SU-DHL-6 (cell line): ENCODE data around the gene HOXB7.

Experiments
- H2AFZ ChIP-seq: fragments of 200-600 bp; sonication (generic); 2 replicates; pipeline ENCODE4 v1.6.1; 2014; ENCODE audit warnings: low read depth, mild to moderate bottlenecking, moderate library complexity, mixed read lengths, antibody characterized with exemption, low read length; ENCODE audit not compliant: severe bottlenecking
- H3F3A ChIP-seq: fragments of 200-600 bp; shearing (Covaris generic); 2 replicates; pipeline ENCODE4 v1.6.0; 2016; ENCODE audit warnings: antibody characterized with exemption, mild to moderate bottlenecking; ENCODE audit not compliant: insufficient read depth
- H3K27ac ChIP-seq: fragments of 200-600 bp; sonication (generic); 2 replicates; pipeline ENCODE4 v1.5.1; 2016; ENCODE audit warnings: low read depth, mild to moderate bottlenecking, low read length, moderate library complexity, mixed read lengths
- H3K27me3 ChIP-seq: fragments of 200-600 bp; sonication (generic), shearing (Covaris generic); 2 replicates; pipeline ENCODE4 v1.6.0; 2014; ENCODE audit warnings: mild to moderate bottlenecking, low read length
- H3K36me3 ChIP-seq: fragments of 200-600 bp; sonication (generic); 2 replicates; pipeline ENCODE4 v1.6.1; 2014; ENCODE audit warnings: mild to moderate bottlenecking, low read length, mixed read lengths
- H3K4me2 ChIP-seq: fragments of 300-600, 200-600 bp; shearing (Covaris generic), sonication (generic); 2 replicates; pipeline ENCODE4 v1.6.0; 2014; ENCODE audit warnings: low read length, low read depth, mild to moderate bottlenecking; ENCODE audit not compliant: poor library complexity, severe bottlenecking
- H3K4me3 ChIP-seq: fragments of 200-600 bp; sonication (generic); 2 replicates; pipeline ENCODE4 v1.5.1; 2014; ENCODE audit warnings: antibody characterized with exemption, low read length, mild to moderate bottlenecking, mixed read lengths; ENCODE audit not compliant: insufficient read depth, poor library complexity, severe bottlenecking
- H3K79me2 ChIP-seq: fragments of 200-600 bp; sonication (generic); 2 replicates; pipeline ENCODE4 v1.6.1; 2014; ENCODE audit warnings: mild to moderate bottlenecking, low read length, moderate library complexity; ENCODE audit not compliant: insufficient read depth
- H3K9ac ChIP-seq: fragments of 200-600 bp; sonication (generic); 2 replicates; pipeline ENCODE4 v1.7.0; 2014; ENCODE audit warnings: mild to moderate bottlenecking, low read length
- H3K9me2 ChIP-seq: fragments of 200-600 bp; sonication (generic); replicated peaks from 2 replicates; pipeline ENCODE4 v1.6.1; 2014; ENCODE audit warnings: low read length; ENCODE audit not compliant: insufficient read depth
- H3K9me3 ChIP-seq: fragments of 200-600 bp; sonication (generic); 2 replicates; pipeline ENCODE4 v1.6.1; 2014; ENCODE audit warnings: low read length, mixed read lengths; ENCODE audit not compliant: insufficient read depth
- H4K20me1 ChIP-seq: fragments of 200-600 bp; sonication (generic); 2 replicates; pipeline ENCODE4 v1.6.1; 2014; ENCODE audit warnings: low read depth, mild to moderate bottlenecking, antibody characterized with exemption, low read length, moderate library complexity, mixed read lengths
- EZH2phosphoT487 ChIP-seq: fragments of 200-600 bp; sonication (generic), shearing (Covaris generic); conservative IDR thresholded peaks from 2 replicates; pipeline ENCODE4 v1.6.1; 2018; ENCODE audit warnings: mild to moderate bottlenecking, antibody characterized with exemption, low read length, moderate library complexity, mixed read lengths
- TF ChIP-seq, protein P1 (sequence below): fragments of 200-600 bp; sonication (generic); IDR thresholded peaks from one replicate; pipeline ENCODE4 v1.5.1; 2017; ENCODE audit warnings: antibody characterized with exemption, mild to moderate bottlenecking, low read length, moderate library complexity; ENCODE audit not compliant: insufficient read depth, poor library complexity, severe bottlenecking

The HOXB7 gene

DNA sequence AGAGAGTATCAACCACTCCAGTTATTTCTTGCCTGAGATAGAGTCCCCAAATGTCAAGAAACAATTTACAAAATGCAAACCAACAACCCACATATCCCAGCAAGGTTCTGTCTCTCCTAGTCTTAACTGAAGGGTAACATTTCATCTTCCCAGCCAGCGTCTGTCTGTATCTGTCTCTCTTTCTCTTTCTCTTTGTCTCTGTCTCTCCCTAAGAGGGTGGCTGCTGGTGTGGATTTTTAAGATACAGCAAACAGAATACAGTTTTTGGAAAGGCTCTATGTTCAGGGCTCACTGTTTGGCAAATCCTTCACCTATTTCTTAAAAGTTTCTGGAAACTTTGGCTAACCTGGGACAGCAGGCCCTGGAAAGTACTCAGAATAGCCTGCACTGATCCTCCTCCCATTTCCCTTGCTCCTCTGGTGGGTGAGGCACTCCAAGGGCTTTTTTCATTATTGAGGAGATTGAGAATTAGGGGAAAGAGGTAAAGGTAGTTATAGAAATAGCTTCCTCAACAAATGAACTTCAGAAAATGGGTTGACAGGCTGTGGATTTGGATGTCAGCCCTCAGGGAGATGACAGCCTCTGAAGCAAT, 38.9 kb downstream of the HOXB7 start:
- H3K9me2 ChIP-seq = no peaks in the 10 kb centered on the region
- no peaks in the 10 kb centered on the region for H4K20me1 ChIP-seq
- no peaks in the 10 kb centered on the region for H3F3A ChIP-seq
- no peak overlapping the region for H2AFZ ChIP-seq
- no peaks in the 10 kb centered on the region for H3K79me2 ChIP-seq
- no peaks in the 10 kb centered on the region for H3K27me3 ChIP-seq
- no peak for TF ChIP-seq EZH2phosphoT487
- TF ChIP-seq, protein P1, sequence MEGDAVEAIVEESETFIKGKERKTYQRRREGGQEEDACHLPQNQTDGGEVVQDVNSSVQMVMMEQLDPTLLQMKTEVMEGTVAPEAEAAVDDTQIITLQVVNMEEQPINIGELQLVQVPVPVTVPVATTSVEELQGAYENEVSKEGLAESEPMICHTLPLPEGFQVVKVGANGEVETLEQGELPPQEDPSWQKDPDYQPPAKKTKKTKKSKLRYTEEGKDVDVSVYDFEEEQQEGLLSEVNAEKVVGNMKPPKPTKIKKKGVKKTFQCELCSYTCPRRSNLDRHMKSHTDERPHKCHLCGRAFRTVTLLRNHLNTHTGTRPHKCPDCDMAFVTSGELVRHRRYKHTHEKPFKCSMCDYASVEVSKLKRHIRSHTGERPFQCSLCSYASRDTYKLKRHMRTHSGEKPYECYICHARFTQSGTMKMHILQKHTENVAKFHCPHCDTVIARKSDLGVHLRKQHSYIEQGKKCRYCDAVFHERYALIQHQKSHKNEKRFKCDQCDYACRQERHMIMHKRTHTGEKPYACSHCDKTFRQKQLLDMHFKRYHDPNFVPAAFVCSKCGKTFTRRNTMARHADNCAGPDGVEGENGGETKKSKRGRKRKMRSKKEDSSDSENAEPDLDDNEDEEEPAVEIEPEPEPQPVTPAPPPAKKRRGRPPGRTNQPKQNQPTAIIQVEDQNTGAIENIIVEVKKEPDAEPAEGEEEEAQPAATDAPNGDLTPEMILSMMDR = no peak
- no peak overlapping the region for H3K27ac ChIP-seq
- no peaks in the 10 kb centered on the region for H3K36me3 ChIP-seq
- no peaks in the 10 kb centered on the region for H3K9me3 ChIP-seq
- H3K4me3 ChIP-seq = no peak overlapping the region
- H3K4me2 ChIP-seq = no peak overlapping the region
- no peak overlapping the region for H3K9ac ChIP-seq

DNA sequence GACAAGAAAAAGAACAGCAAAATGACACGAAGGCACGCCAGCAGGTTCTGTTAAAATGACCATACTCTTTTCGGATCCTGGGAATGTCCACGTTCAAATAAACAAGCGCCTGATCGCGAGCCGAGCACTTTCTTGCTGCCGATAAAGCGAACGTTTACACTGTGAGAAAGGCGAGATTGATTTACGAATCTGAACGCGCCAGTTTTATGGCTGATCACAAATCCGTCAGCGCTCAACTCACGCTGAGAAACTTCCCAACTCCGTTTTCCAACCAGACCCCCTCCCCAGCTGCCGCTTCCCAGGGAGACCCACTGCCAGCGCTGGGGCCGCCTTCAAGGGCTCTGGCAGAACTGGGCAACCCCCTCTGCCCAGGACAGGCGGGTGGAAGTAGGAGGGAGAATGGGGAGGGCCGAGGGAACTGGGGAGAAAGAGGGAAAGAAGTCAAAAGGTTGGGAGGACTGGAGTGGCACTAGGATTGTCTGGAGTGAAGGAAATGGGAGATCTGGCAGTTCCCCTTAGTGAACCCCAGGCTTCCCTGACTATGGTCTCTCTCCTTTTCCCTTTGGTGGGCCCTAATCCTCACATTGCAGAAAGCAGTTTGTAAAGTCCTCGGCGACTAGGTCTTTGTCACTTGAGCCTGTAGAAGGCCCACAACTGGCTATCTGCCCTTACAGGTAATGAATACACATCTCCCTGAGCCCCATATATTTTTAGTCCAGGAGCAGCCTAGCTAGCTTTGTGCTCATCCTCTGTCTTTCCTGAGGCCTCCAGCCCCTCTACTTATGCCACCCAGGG, 39.6 kb downstream of the HOXB7 start:
- H3K27me3 ChIP-seq = no peaks in the 10 kb centered on the region
- H3K4me2 ChIP-seq = no peak overlapping the region
- no peaks in the 10 kb centered on the region for H4K20me1 ChIP-seq
- no peak overlapping the region for H3K4me3 ChIP-seq
- no peak for TF ChIP-seq EZH2phosphoT487
- TF ChIP-seq, protein P1 = no peak
- no peaks in the 10 kb centered on the region for H3K36me3 ChIP-seq
- no peak overlapping the region for H2AFZ ChIP-seq
- no peaks in the 10 kb centered on the region for H3F3A ChIP-seq
- H3K79me2 ChIP-seq = no peaks in the 10 kb centered on the region
- no peak overlapping the region for H3K9ac ChIP-seq
- no peaks in the 10 kb centered on the region for H3K9me3 ChIP-seq
- no peak overlapping the region for H3K27ac ChIP-seq
- no peaks in the 10 kb centered on the region for H3K9me2 ChIP-seq

DNA sequence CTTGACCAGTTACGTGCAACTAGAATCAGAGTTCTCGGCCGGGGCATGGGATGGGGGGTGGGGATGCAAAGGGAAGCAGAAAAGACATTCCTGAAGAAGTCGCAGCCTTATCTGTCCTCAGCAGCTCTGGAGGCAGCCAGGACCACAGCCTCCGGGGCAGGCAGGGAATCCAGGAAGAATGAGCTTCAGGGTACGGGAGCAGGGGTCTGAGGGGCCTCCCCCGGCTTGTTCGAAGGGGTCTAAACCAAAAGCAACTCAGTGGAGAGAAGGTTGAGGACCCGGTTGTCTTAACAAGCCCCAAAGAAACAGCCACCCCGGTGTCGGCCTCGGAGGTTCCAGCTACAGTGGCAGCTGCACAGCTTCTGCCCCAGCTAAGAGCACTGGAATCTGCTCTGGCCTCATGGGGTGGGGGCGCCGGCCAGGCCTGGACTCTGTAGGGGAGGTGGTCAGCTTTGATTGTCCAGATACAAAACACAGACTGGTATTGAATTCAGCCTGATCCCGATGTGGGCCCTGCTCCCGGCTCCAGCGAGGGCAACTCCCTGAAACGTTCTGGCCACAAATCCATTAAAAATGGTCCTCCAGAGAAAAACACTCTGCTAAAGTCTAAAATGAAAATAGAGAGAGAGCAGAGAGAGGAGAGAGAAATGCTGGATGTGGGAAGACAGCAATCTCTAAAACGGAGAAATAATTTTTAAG, 40.3 kb downstream of the HOXB7 start:
- no peak overlapping the region for H3K9ac ChIP-seq
- H3K4me2 ChIP-seq = no peak overlapping the region
- TF ChIP-seq EZH2phosphoT487 = no peak
- TF ChIP-seq, protein P1 = no peak
- no peaks in the 10 kb centered on the region for H3K9me2 ChIP-seq
- no peaks in the 10 kb centered on the region for H3K9me3 ChIP-seq
- H3K27ac ChIP-seq = no peak overlapping the region
- H3K79me2 ChIP-seq = no peaks in the 10 kb centered on the region
- H2AFZ ChIP-seq = no peak overlapping the region
- no peaks in the 10 kb centered on the region for H3K36me3 ChIP-seq
- H3F3A ChIP-seq = no peaks in the 10 kb centered on the region
- no peaks in the 10 kb centered on the region for H3K27me3 ChIP-seq
- no peak overlapping the region for H3K4me3 ChIP-seq
- no peaks in the 10 kb centered on the region for H4K20me1 ChIP-seq
